Stimulated activated CD8-positive, alpha-beta memory T cell treated with anti-CD3 and anti-CD28 coated beads, Interleukin-12 subunit alpha, Interleukin-12 subunit beta, amount 100 ng/mL, for 24 hours (primary cell): ENCODE data around the gene CFB.
"Not testable (repeated sequence)": the region's sequence is repeated elsewhere in the genome, so short reads cannot be mapped to it uniquely, and the experiment has no call there.

Experiments used
- DNase-seq: peaks from one replicate; pipeline ENCODE4 v3.0.0-alpha.2; 2020; ENCODE audit errors: extremely low read depth

CFB gene

DNA sequence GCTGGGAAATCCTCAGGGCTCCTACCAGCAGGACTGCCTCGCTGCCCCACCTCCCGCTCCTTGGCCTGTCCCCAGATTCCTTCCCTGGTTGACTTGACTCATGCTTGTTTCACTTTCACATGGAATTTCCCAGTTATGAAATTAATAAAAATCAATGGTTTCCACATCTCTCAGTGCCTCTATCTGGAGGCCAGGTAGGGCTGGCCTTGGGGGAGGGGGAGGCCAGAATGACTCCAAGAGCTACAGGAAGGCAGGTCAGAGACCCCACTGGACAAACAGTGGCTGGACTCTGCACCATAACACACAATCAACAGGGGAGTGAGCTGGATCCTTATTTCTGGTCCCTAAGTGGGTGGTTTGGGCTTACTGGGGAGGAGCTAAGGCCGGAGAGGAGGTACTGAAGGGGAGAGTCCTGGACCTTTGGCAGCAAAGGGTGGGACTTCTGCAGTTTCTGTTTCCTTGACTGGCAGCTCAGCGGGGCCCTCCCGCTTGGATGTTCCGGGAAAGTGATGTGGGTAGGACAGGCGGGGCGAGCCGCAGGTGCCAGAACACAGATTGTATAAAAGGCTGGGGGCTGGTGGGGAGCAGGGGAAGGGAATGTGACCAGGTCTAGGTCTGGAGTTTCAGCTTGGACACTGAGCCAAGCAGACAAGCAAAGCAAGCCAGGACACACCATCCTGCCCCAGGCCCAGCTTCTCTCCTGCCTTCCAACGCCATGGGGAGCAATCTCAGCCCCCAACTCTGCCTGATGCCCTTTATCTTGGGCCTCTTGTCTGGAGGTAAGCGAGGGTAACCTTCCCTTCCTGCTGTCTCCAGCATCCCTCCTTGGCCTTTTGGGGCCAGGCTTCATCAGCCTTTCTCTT is at the start of gene CFB:
TSS of gene CFB (plus strand) at position 589 of the 863 bp plus-strand sequence. CDS start at position 716, 127 bp downstream.
- no peak for DNase-seq

- no peak for DNase-seq
Observed at GRCh38 chr6:31896493-31896855, 49.4 kb upstream of the CFB start.

GRCh38 chr6:31896856-31897611 is 48.9 kb upstream of the CFB start:
- DNase-seq = no peak

DNA sequence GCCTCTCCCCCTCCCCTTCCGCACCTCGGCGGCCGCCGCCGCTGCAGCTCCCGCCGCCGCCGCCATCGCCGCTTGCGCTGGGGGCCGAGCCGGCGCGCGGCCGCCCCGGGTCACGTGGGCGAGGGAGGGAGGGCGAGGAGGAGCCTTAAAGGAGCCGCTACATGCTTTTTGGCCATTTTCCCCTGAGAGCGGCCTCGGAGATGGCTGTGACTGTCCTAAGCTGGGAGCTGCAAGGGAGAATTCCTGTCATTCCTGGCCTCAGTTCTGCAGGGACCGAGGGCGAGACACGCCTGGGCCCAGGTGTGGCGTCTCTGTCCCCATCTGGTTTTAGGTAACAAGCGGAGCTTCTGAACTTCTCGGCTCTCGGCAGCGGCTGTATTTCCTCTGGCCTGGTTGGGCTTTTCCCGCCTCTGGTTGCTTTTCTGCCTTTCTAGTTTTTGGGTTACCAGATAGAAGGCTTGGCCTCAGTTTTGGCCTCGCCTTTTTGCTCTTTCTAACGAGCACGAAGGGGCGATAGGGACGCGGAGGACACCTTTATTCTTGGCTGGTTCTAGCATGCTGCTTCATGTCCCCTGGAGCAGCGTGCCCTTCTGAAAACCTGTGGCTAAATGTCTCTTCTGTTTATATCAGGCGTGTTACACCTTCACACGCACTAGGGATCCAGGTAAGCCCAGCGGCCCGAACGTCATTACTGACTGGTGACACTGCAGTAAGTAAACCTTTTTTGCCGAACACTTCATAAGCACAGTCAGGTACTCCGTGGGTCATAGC is 48.1 kb upstream of the CFB start, which contains the start of gene EHMT2:
TSS of gene EHMT2 (minus strand) at position 87 of the 771 bp plus-strand sequence. CDS start at position 66, 21 bp downstream.
- peak; percentile 72 for DNase-seq

- no peak for DNase-seq
Observed at GRCh38 chr6:31898383-31899011, 47.4 kb upstream of the CFB start.

DNA sequence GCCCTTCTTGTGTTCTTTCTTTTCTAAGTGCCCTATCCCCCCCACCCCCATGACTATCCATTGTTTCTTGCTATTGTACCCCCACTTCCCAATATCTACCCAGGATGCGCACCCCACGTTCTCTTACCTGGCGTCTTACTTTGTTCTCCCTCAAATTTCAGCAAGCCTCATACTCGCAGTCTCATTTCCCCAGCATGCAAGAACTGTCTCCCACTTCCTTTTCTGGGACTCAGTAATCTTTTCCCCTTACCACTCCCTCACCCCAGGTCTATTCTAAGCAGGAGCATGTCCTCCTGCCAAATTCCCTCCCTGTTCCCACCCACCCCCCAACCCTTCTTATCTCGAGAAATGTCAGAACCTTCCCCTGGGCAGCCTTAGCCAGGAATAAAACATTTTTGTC is 46.7 kb upstream of the CFB start:
- DNase-seq = no peak

- DNase-seq = no peak
Observed at GRCh38 chr6:31899882-31900722, 45.8 kb upstream of the CFB start.

- no peak for DNase-seq
Observed at GRCh38 chr6:31900917-31901414, 44.9 kb upstream of the CFB start.

- DNase-seq = peak; percentile 55
Observed at GRCh38 chr6:31901415-31901952, 44.4 kb upstream of the CFB start.

- peak; percentile 72 for DNase-seq
Observed at GRCh38 chr6:31901953-31902643, 43.8 kb upstream of the CFB start, which contains the start of gene ZBTB12. ZBTB12 (minus strand) TSS chr6:31902086; CDS start chr6:31901305, 781 bp downstream.

DNA sequence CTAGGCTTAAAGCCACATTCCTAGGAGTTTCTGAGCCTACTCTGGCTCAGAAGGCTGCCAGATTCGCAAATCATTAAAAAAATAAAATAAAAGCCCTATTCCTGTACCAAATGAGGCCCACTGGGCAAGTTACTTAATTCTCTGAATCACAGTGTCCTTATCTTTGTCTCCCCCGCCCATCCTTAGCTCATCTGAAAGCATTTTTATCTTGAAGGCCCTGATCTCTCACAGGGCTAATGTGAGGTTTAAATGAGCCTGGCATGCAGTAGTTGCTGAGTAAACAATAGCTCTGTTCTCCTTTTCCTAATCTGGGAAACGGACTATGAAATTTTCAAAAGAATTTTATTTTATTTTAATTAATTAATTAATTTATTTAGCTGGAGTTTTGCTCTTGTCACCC is 41.9 kb upstream of the CFB start:
- no peak for DNase-seq

DNA sequence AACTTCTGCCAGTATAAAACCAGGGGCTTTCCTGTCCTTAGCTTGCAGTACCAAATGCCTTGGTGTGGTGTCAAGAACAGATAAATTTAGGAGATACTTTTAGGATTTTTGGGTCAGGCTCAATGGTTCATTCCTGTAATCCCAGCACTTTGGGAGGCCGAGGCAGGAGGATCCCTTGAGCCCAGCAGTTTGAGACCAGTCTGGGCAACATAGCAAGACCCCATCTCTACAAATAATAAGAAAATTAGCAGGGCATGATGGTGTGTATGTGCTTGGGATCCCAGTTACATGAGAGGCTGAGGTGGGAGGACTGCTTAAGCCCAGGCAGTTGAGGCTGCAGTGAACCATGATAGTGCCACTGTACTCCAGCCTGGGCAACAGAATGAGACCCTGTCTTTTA is 40.9 kb upstream of the CFB start:
- no peak for DNase-seq

DNA sequence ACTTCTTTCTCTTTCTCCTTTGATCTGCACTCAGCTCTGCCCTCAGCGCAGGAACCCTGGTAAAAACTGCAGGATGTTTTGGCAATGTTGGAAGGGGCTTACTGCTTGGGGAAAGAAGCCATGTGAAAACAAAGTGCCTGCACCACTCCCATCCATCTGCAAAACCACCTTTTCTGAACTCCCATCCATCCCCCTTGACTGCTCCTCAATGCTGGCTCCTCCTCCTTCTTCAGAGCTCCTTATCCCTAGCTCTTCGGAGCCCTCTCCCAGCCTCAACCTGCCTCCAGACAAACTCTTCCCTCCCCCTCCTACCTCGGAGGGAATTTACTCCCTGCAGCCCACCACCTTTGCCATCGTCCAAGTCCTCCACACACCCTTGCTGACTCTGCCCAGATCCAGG is 39.8 kb upstream of the CFB start:
- DNase-seq = no peak

DNA sequence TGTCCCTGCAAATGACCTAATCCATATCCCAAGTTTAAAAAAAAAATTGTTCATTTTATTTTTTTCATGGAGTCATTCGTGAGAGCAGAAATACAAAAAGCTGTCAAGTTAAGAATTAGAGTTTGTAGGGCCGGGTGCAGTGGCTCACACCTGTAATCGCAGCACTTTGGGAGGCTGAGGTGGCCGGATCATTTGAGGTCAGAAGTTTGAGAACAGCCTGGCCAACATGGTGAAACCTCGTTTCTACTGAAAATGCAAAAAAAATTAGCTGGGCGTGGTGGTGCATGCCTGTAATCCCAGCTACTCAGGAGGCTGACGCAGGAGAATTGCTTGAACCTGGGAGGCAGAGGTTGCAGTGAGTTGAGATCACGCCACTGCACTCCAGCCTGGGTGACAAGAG is 39.2 kb upstream of the CFB start:
- not testable (repeated sequence) for DNase-seq

DNA sequence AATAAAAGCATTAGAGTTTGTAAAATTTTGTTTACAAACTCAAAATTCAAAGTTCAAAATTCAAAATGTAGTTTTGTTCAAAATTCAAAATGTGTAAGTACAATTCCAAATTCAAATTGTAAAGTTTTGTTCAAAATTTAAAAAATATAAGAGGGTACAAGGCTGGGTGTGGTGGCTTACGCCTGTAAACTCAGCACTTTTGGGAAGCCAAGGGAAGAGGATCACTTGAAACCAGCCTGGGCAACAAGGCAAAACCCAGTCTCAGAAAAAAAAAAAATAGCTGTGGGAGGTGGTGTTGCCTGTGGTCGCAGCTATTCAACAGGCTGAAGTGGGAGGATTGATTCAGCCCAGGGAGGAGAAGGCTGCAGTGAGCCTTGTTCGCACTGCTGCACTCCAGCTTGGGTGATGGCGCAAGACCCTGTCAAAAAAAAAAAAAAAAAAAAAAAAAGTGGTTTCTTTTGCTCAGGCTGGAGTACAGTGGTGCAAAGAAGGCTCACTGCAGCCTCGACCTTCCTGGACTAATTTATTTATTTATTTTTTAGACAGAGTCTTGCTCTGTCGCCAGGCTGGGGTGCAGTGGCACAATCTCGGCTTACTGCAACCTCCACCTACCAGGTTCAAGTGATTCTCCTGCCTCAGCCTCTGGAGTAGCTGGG is 38.6 kb upstream of the CFB start:
- DNase-seq = no peak

DNA sequence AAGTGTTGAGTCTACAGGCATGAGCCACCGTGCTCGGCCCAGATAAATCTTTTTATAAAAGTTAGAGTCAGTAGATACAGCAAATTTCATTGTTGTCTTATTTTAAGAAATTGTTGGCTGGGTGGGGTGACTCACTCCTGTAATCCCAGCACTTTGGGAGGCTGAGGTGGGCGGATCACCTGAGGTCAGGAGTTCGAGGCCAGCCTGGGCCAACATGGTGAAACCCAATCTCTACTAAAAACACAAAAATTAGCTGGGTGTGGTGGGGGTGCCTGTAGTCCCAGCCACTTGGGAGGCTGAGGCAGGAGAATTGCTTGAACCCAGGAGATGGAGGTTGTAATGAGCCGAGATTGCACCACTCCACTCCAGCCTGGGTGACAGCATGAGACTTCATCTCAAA is 37.6 kb upstream of the CFB start:
- not testable (repeated sequence) for DNase-seq

DNA sequence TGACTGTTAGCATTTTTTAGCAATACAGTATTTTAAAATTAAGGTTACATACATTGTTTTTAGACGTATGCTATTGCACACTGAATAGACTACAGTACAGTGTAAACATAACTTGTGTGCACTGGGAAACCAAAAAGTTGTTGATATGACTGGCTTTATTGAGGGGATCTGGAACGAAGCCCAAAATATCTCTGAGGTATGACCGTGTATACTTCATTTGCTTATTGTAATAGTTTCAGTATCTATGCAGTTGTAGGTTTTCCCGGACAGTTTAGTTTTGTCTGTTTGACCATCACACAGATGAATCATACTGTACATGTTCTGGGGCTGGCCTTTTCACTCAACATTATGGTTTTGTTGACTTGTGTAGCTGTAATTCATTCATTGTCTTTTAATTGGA is 37.1 kb upstream of the CFB start:
- DNase-seq = no peak

GRCh38 chr6:31909298-31909697 is 36.6 kb upstream of the CFB start:
- not testable (repeated sequence) for DNase-seq
